DND-41 (cell line): Measurements from ENCODE around the gene CTIF.

Experiments used
- EZH2 ChIP-seq: IDR thresholded peaks from 3 replicates; pipeline ENCODE4 v1.6.1; 2012; ENCODE audit warnings: borderline replicate concordance, low read depth, mild to moderate bottlenecking, moderate library complexity, low read length, inconsistent platforms; ENCODE audit not compliant: severe bottlenecking
- TF ChIP-seq, protein P1 (sequence below): IDR thresholded peaks from 2 replicates; pipeline ENCODE4 v1.5.1; 2012; ENCODE audit warnings: borderline replicate concordance, low read length, moderate library complexity, mild to moderate bottlenecking; ENCODE audit not compliant: poor library complexity, severe bottlenecking; ENCODE audit errors: extremely low read depth

DNA sequence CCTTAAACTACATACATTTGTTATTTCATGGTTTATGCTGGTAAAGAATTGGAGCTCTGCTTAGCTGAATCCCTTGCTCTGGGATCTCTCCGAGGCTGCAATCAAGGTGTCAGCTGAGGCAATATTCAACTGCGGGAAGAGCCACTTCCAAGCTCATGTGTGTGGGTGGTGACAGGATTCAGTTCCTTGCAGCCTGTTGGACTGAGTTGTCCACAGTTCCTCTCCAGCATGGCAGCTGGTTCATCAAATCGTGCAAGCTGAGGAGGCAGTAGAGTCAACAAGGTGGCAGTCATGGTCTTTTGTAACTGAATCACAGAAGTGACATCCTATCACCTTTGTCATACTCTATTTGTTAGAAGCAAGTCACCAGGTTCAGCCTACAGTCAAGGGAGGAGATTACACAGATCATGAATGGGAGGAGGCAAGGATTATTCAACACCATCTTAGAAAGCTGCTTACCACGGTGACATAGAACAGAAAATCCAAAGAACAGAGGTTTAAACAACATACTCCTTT, 56.9 kb downstream of the CTIF start:
- TF ChIP-seq, protein P1, sequence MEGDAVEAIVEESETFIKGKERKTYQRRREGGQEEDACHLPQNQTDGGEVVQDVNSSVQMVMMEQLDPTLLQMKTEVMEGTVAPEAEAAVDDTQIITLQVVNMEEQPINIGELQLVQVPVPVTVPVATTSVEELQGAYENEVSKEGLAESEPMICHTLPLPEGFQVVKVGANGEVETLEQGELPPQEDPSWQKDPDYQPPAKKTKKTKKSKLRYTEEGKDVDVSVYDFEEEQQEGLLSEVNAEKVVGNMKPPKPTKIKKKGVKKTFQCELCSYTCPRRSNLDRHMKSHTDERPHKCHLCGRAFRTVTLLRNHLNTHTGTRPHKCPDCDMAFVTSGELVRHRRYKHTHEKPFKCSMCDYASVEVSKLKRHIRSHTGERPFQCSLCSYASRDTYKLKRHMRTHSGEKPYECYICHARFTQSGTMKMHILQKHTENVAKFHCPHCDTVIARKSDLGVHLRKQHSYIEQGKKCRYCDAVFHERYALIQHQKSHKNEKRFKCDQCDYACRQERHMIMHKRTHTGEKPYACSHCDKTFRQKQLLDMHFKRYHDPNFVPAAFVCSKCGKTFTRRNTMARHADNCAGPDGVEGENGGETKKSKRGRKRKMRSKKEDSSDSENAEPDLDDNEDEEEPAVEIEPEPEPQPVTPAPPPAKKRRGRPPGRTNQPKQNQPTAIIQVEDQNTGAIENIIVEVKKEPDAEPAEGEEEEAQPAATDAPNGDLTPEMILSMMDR: no peak
- TF ChIP-seq EZH2: no peak
